ENCODE results near the gene FAM181A.

GRCh38 chr14:93911975-93912615 lies 15.0 kb upstream of the FAM181A start:
- TF ChIP-seq CTCF (conservative IDR thresholded peaks at IDR 0.05; ENCODE audit: low read depth, low read length) (no peak), EZH2 (IDR thresholded peaks at IDR 0.05; ENCODE audit: borderline replicate concordance, low read depth, low read length, poor library complexity, severe bottlenecking) (no peak)
